T-cell (primary cell): ENCODE data around the gene CXCL10. TPM values are rescaled to one million over a fixed set of nuclear protein-coding genes. Genes with fewer than 3 reads are reported as not detected.
A peak's percentile ranks its signal among the peaks of the same experiment; 100 is the strongest.

Experiments used
- ATAC-seq, 4 experiments: fragments of 200-7000 bp in 3 of 4; fragments of 150-1000 bp in 1 of 4; cut with Tn5 transposase; replicated peaks in 1 of 4; 1 replicate in 3 of 4; 2 replicates in 1 of 4; pipeline ENCODE4 v1.10.0; 2021; ENCODE audit warnings: moderate library complexity in 3 of 4, mild to moderate bottlenecking in 2 of 4, moderate number of reproducible peaks in 1 of 4
- CTCF ChIA-PET, 2 donors: fragments of 300-600 bp; sonication (Branson Sonifier 250); formaldehyde crosslinking; loops; one replicate each; lab custom pipeline; 2022; ENCODE audit warnings: antibody characterized with exemption in 2 of 2; lab: Charles Lee
- POLR2A ChIA-PET, 2 donors: fragments of 300-600 bp; sonication (Branson Sonifier 250); formaldehyde crosslinking; loops; one replicate each; lab custom pipeline; 2022; ENCODE audit warnings: antibody characterized with exemption in 2 of 2; lab: Charles Lee
- DNase-seq, 35 experiments: peaks; one replicate each; pipeline versions ENCODE4 v3.0.0 to v3.0.0-alpha.2; 2013 to 2023
- H3K27ac ChIP-seq: one replicate; pipeline ENCODE4 v1.5.1; 2013; ENCODE audit warnings: low read length
- H3K27me3 ChIP-seq, 2 experiments: replicated peaks in 1 of 2; 1 replicate in 1 of 2; 2 replicates in 1 of 2; pipeline versions ENCODE4 v1.6.1 to v1.7.0; 2013; ENCODE audit warnings: low read length in 1 of 2, mixed read lengths in 1 of 2; ENCODE audit not compliant: control insufficient read depth in 2 of 2, insufficient read depth in 2 of 2; ENCODE audit errors: extremely low read depth in 1 of 2
- H3K36me3 ChIP-seq, 2 donors: 1 replicate in 1 of 2; 2 replicates in 1 of 2; pipeline versions ENCODE4 v1.6.1 to v1.7.0; 2013; ENCODE audit warnings: low read length in 1 of 2; ENCODE audit not compliant: control insufficient read depth in 2 of 2, insufficient read depth in 1 of 2; ENCODE audit errors: extremely low read depth in 1 of 2
- H3K4me1 ChIP-seq, 2 experiments: 1 replicate in 1 of 2; 2 replicates in 1 of 2; pipeline versions ENCODE4 v1.6.1 to v1.7.0; 2013; ENCODE audit warnings: low read length in 2 of 2, mixed read lengths in 1 of 2; ENCODE audit not compliant: insufficient read depth in 2 of 2, control insufficient read depth in 1 of 2; ENCODE audit errors: extremely low read depth in 1 of 2
- H3K4me3 ChIP-seq, 2 donors: 1 replicate in 1 of 2; 2 replicates in 1 of 2; pipeline versions ENCODE4 v1.5.1 to v1.7.0; 2013; ENCODE audit warnings: mild to moderate bottlenecking in 2 of 2, low read length in 1 of 2, moderate library complexity in 1 of 2; ENCODE audit not compliant: control insufficient read depth in 1 of 2; ENCODE audit errors: extremely low read depth in 1 of 2
- H3K9me3 ChIP-seq: 2 replicates; pipeline ENCODE4 v1.7.0; 2013
- H3K27ac Mint-ChIP-seq, 2 donors: one replicate each; pipeline ENCODE4 v1.8.0; 2020 to 2021; ENCODE audit warnings: mild to moderate bottlenecking in 2 of 2, mixed read lengths in 2 of 2
- H3K27me3 Mint-ChIP-seq, 2 donors: one replicate each; pipeline ENCODE4 v1.8.0; 2021 to 2022; ENCODE audit warnings: mixed read lengths in 2 of 2
- H3K36me3 Mint-ChIP-seq: one replicate; pipeline ENCODE4 v1.8.0; 2021; ENCODE audit warnings: mixed read lengths
- H3K4me1 Mint-ChIP-seq, 3 donors: one replicate each; pipeline ENCODE4 v1.8.0; 2020 to 2022; ENCODE audit warnings: mixed read lengths in 3 of 3, mild to moderate bottlenecking in 1 of 3
- H3K4me3 Mint-ChIP-seq, 3 donors: one replicate each; pipeline ENCODE4 v1.8.0; 2020 to 2022; ENCODE audit warnings: mild to moderate bottlenecking in 3 of 3, mixed read lengths in 3 of 3, moderate library complexity in 3 of 3
- H3K9me3 Mint-ChIP-seq, 3 donors: one replicate each; pipeline ENCODE4 v1.8.0; 2020 to 2022; ENCODE audit warnings: mixed read lengths in 3 of 3
- WGBS: methylation state at CpG from one replicate; pipeline ENCODE4 v1.1.5; 2013; ENCODE audit warnings: missing lambda C conversion rate; ENCODE audit not compliant: insufficient coverage; 5-methylcytosine and 5-hydroxymethylcytosine counted together
- total RNA-seq, 35 experiments: library from RNA in 6 of 35; stranded (reverse) in 6 of 35; fragments of 120-200 nt in 1 of 35; gene quantifications; one replicate each; pipeline versions ENCODE4 v1.2.1 to v1.2.4 and lab custom pipeline; 2013 to 2026

Gene CXCL10
- total RNA-seq, 5 donors from 2014 or later (not counting 1 experiment from before 2014, with no cell fraction given), result not detected

DNA sequence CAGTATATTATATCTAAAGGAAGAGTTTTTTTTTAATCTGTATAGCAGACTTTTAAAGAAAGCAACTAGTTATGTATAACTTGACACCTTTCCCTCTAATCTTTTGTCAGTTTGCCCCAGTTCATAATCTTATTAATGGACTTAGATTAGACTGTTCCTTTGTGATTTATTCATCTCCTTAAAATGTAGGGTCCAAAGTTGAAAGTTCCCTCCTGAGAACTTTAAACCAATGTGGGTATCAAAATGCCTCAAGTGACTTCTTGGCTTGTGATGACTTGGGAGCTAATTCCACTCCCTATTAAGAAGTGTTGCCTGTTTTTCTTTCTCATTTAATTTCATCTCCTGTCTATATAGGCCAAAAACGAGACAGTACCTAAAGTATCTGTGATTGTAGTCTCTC is 26.2 kb downstream of the CXCL10 start:
- no peak overlapping the region for H3K4me3 ChIP-seq
- H3K27me3 ChIP-seq, result peaks cover 2% of the 10 kb centered on the region in 2 experiments
- H3K4me3 Mint-ChIP-seq, result no peak overlapping the region
- ATAC-seq, result no peak
- H3K36me3 ChIP-seq, result no peaks in the 10 kb centered on the region
- no peak for DNase-seq
- no peaks in the 10 kb centered on the region for H3K9me3 Mint-ChIP-seq
- ChIA-PET POLR2A (no interaction called here), CTCF (interaction anchor here (1.0 to 2.9 kb wide), 4 partner anchors 13 to 761 kb away, joined by 3 to 25 read pairs (median 8); no protein-coding TSS in a partner anchor)
- no peaks in the 10 kb centered on the region for H3K36me3 Mint-ChIP-seq
- no CpG with 5 or more reads among the region's 1 CpG for WGBS
- no peak overlapping the region for H3K27ac ChIP-seq
- H3K27ac Mint-ChIP-seq, result no peak overlapping the region
- H3K4me1 ChIP-seq, result no peaks in the 10 kb centered on the region
- no peaks in the 10 kb centered on the region for H3K9me3 ChIP-seq
- H3K4me1 Mint-ChIP-seq, result no peaks in the 10 kb centered on the region
- peaks cover 0 to 2% of the 10 kb centered on the region in 2 donors for H3K27me3 Mint-ChIP-seq

GRCh38 chr4:75995727-75996126 is 27.6 kb downstream of the CXCL10 start:
- H3K36me3 Mint-ChIP-seq, result no peaks in the 10 kb centered on the region
- Histone ChIP-seq H3K36me3 (no peaks in the 10 kb centered on the region), H3K27ac (no peak overlapping the region), H3K27me3 (peaks cover 2% of the 10 kb centered on the region in 2 experiments), H3K4me3 (no peak overlapping the region), H3K9me3 (no peaks in the 10 kb centered on the region), H3K4me1 (peaks cover 0 to 6% of the 10 kb centered on the region in 2 experiments)
- ChIA-PET CTCF (interaction anchor here (0.6 to 2.9 kb wide), 35 partner anchors 11 to 762 kb away, joined by 3 to 25 read pairs (median 3); partner anchors contain the start of genes CXCL11 (in 2 of the 2), NAAA (in 1 of the 2) and NUP54 (in 1 of the 2)), POLR2A (interaction anchor here in 1 of 2 donors (0.6 kb wide), 1 partner anchor 46 kb away, joined by 6 read pairs; no protein-coding TSS in a partner anchor)
- H3K9me3 Mint-ChIP-seq, result no peaks in the 10 kb centered on the region
- ATAC-seq (no peak), DNase-seq (peak in 6 of 35 experiments; percentile 1 to 71 (median 6))
- peaks cover 7 to 8% (median 7%) of the 10 kb centered on the region in 3 donors for H3K4me1 Mint-ChIP-seq
- 8% methylated on average over 2 of the region's 5 CpGs for WGBS
- peaks cover 0 to 2% of the 10 kb centered on the region in 2 donors for H3K27me3 Mint-ChIP-seq
- no peak overlapping the region for H3K27ac Mint-ChIP-seq
- H3K4me3 Mint-ChIP-seq, result no peak overlapping the region

DNA sequence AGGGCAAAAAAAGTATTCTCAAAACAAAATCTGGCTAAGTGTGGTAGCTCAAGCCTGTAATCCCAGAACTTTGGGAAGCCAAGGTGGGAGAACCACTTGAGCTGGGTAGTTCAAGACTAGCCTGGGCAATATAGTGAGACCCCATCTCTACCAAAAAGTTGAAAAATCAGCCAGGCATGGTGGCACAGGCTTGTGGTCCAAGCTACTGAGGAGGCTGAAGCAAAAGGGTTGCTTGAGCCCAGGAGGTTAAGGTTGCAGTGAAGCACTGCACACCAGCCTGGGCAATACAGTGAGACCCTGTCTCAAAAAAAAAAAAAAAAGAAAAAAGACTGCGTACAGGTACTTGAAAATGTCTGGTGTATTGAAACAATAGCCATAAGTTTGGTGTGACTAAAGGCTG is 30.8 kb downstream of the CXCL10 start:
- no peak overlapping the region for H3K27ac Mint-ChIP-seq

DNA sequence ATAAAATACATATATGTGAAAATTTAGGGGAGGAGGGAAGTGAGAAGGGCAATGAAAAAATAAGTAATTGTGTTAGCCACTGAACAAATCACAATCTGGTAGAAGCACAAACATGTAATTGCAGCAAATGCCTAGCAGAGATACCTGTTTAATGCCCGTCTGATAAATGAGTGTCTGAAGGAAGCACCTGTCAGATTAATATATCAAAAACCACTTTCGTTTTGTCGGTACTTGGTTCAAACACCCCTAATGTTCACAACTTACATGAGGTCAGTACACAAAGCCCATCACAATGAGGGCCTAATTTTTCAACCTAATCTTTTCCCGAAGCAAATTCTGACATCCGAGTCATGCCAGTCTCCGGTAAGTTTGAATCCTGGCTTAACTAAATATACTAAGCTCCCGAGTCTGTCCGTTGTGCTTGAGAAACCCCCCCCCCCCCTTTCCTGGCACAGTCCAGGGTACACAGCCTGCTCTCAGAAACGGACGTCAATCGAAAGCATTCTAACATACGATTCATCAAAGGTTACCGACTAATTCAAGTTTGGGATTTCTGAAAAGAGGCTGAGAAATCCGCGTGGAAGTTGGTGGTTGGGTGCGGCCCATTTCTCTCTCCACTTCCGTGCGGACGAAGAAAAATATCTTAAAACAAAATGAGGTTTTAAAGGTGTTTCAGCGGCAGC is 33.3 kb downstream of the CXCL10 start:
- Mint-ChIP-seq H3K27me3 (peaks cover 0 to 2% of the 10 kb centered on the region in 2 donors), H3K36me3 (peaks cover 5% of the 10 kb centered on the region), H3K27ac (peak overlapping the region; percentile 83 to 91), H3K4me3 (peak overlapping the region; percentile 93 to 96 (median 94)), H3K4me1 (peaks cover 7 to 39% (median 8%) of the 10 kb centered on the region in 3 donors), H3K9me3 (no peaks in the 10 kb centered on the region)
- no peaks in the 10 kb centered on the region for H3K36me3 ChIP-seq
- peaks cover 14 to 23% of the 10 kb centered on the region in 2 experiments for H3K4me1 ChIP-seq
- ChIA-PET CTCF (interaction anchor here (0.6 to 1.2 kb wide), 7 partner anchors 15 to 1872 kb away, joined by 3 to 6 read pairs (median 3); partner anchors contain the start of genes NAAA (in 1 of the 2), NUP54 (in 1 of the 2) and USO1 (in 1 of the 2)), POLR2A (interaction anchor here in 1 of 2 donors (0.6 to 0.8 kb wide), 2 partner anchors 49 to 476 kb away, joined by 5 to 6 read pairs; partner anchors contain the start of genes NAAA, RCHY1 and THAP6)
- peaks cover 2% of the 10 kb centered on the region in 2 experiments for H3K27me3 ChIP-seq
- H3K9me3 ChIP-seq, result no peaks in the 10 kb centered on the region
- H3K4me3 ChIP-seq, result peak overlapping the region; percentile 76 to 98
- H3K27ac ChIP-seq, result peak overlapping the region; percentile 30
- ATAC-seq (no peak), DNase-seq (peak in 2 of 35 experiments; percentile 1 to 23)
- 0% methylated on average over 7 of the region's 20 CpGs for WGBS

More for the DNA sequence above, 30.8 kb downstream of the CXCL10 start:
- CTCF ChIA-PET, result interaction anchor here in 1 of 2 donors (0.6 to 0.8 kb wide), 3 partner anchors 52 to 1089 kb away, joined by 3 to 4 read pairs (median 3); no protein-coding TSS in a partner anchor
- Histone ChIP-seq H3K27me3 (peaks cover 2% of the 10 kb centered on the region in 2 experiments), H3K9me3 (no peaks in the 10 kb centered on the region), H3K27ac (no peak overlapping the region), H3K36me3 (no peaks in the 10 kb centered on the region), H3K4me1 (peaks cover 14 to 19% of the 10 kb centered on the region in 2 experiments), H3K4me3 (no peak overlapping the region)
- POLR2A ChIA-PET, result interaction anchor here (0.7 kb wide), 2 partner anchors 39 to 81 kb away, joined by 3 to 7 read pairs; no protein-coding TSS in a partner anchor
- peaks cover 7 to 33% (median 8%) of the 10 kb centered on the region in 3 donors for H3K4me1 Mint-ChIP-seq
- DNase-seq (no peak), ATAC-seq (no peak)
- H3K4me3 Mint-ChIP-seq, result no peak overlapping the region
- WGBS, result 64% methylated on average over 1 of the region's 1 CpG
- no peaks in the 10 kb centered on the region for H3K9me3 Mint-ChIP-seq
- H3K27me3 Mint-ChIP-seq, result peaks cover 0 to 2% of the 10 kb centered on the region in 2 donors
- H3K36me3 Mint-ChIP-seq, result peaks cover 5% of the 10 kb centered on the region

DNA sequence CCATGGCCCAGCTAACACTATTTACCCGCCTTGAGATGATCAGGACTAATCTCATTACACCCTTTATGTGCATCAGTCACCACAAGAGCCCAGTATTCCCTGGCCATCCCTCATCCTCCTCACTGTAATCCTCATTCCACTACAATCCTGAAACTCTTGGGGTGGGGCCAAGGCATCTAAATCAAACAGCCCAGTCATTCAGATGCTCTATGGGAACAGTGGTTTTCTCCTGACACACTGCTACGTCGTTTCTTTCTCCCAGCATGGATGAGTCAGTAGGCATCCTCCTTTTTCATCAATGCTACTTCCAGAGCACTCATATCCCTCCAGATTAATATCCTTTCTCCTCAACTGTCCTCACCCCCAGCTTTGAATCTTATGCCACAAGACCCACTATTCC is 38.2 kb downstream of the CXCL10 start:
- Mint-ChIP-seq H3K36me3 (peaks cover 31% of the 10 kb centered on the region), H3K27me3 (no peaks in the 10 kb centered on the region), H3K4me1 (peaks cover 0 to 32% (median 4%) of the 10 kb centered on the region in 3 donors), H3K9me3 (no peaks in the 10 kb centered on the region), H3K4me3 (no peak overlapping the region), H3K27ac (no peak overlapping the region)
- Histone ChIP-seq H3K9me3 (no peaks in the 10 kb centered on the region), H3K27ac (no peak overlapping the region), H3K36me3 (peaks cover 0 to 22% of the 10 kb centered on the region in 2 donors), H3K27me3 (no peaks in the 10 kb centered on the region), H3K4me1 (peaks cover 14% of the 10 kb centered on the region in 2 experiments), H3K4me3 (no peak overlapping the region)
- 94% methylated on average over 3 of the region's 3 CpGs for WGBS
- DNase-seq, result no peak
- CTCF ChIA-PET, result interaction anchor here (0.6 to 1.8 kb wide), 3 partner anchors 11 to 495 kb away, joined by 4 to 7 read pairs (median 6); no protein-coding TSS in a partner anchor
- ATAC-seq, result no peak
- POLR2A ChIA-PET, result no interaction called here

- Mint-ChIP-seq H3K9me3 (no peaks in the 10 kb centered on the region), H3K36me3 (peaks cover 53% of the 10 kb centered on the region), H3K27me3 (no peaks in the 10 kb centered on the region), H3K4me1 (peaks cover 0 to 4% (median 3%) of the 10 kb centered on the region in 3 donors), H3K4me3 (no peak overlapping the region), H3K27ac (peak overlapping the region in 1 of 2 donors; percentile 18)
- H3K27me3 ChIP-seq, result no peaks in the 10 kb centered on the region
- no peak overlapping the region for H3K27ac ChIP-seq
- no peak overlapping the region for H3K4me3 ChIP-seq
- H3K36me3 ChIP-seq, result peaks cover 0 to 58% of the 10 kb centered on the region in 2 donors
- 86% methylated on average over 1 of the region's 4 CpGs for WGBS
- no peaks in the 10 kb centered on the region for H3K9me3 ChIP-seq
- ChIA-PET CTCF (no interaction called here), POLR2A (no interaction called here)
- no peaks in the 10 kb centered on the region for H3K4me1 ChIP-seq
- DNase-seq (no peak), ATAC-seq (no peak)
Observed at GRCh38 chr4:75980576-75980975, 42.7 kb downstream of the CXCL10 start.
